NCI-H526 (cell line): ENCODE data around the gene ANTXR2.

Experiments used
- DNase-seq, 2 experiments: peaks; one replicate each; lab custom pipeline; 2025; lab: John Stamatoyannopoulos, UW

The ANTXR2 gene

GRCh38 chr4:79869597-79870237 is 203.3 kb downstream of the ANTXR2 start:
- DNase-seq = no peak

GRCh38 chr4:79865201-79865597 is 207.8 kb downstream of the ANTXR2 start:
- no peak for DNase-seq

- no peak for DNase-seq
Measured at GRCh38 chr4:79864500-79865200, 208.4 kb downstream of the ANTXR2 start.

GRCh38 chr4:79863333-79863732 is 209.7 kb downstream of the ANTXR2 start:
- DNase-seq = no peak

GRCh38 chr4:79862821-79863220 is 210.2 kb downstream of the ANTXR2 start:
- DNase-seq = no peak

- DNase-seq = no peak
Measured at GRCh38 chr4:79857811-79858210, 215.2 kb downstream of the ANTXR2 start.

- no peak for DNase-seq
Measured at GRCh38 chr4:79856196-79856595, 216.8 kb downstream of the ANTXR2 start.

GRCh38 chr4:79854856-79855502 is 218.1 kb downstream of the ANTXR2 start:
- DNase-seq = no peak

GRCh38 chr4:79852305-79852730 is 220.7 kb downstream of the ANTXR2 start:
- no peak for DNase-seq

GRCh38 chr4:79851625-79852304 is 221.3 kb downstream of the ANTXR2 start:
- no peak for DNase-seq
